AG04450 (cell line): ENCODE measurements around the gene ZNF681. TPM values are rescaled to one million over a fixed set of nuclear protein-coding genes. Genes with fewer than 3 reads are reported as not detected.
"Not testable (repeated sequence)": the region's sequence is repeated elsewhere in the genome, so short reads cannot be mapped to it uniquely, and the experiment has no call there.

Experiments used
- CTCF ChIA-PET: fragments of 300-600, 350-600 bp; formaldehyde crosslinking; extraction: SDS; loops from one replicate; lab custom pipeline; 2022; ENCODE audit warnings: antibody characterized with exemption, inconsistent platforms; lab: Charles Lee
- POLR2A ChIA-PET: fragments of 350-600 bp; formaldehyde crosslinking; extraction: SDS; loops from one replicate; lab custom pipeline; 2021; ENCODE audit warnings: antibody characterized with exemption, inconsistent platforms; lab: Yijun Ruan, JAX
- DNase-seq: peaks from one replicate; pipeline ENCODE4 v3.0.0-alpha.2; 2011; ENCODE audit warnings: low read depth, low spot score
- H3K27ac ChIP-seq: one replicate; pipeline ENCODE4 v1.5.1; 2012; ENCODE audit warnings: low read depth, low read length, control low read depth
- H3K27me3 ChIP-seq: one replicate; pipeline ENCODE4 v1.6.0; 2012; ENCODE audit warnings: low read length; ENCODE audit not compliant: control insufficient read depth, insufficient read depth
- H3K4me3 ChIP-seq: 2 replicates; pipeline ENCODE4 v1.5.1; 2011; ENCODE audit warnings: mild to moderate bottlenecking, low read depth, low read length, control low read depth
- H3K9me3 ChIP-seq: 2 replicates; pipeline ENCODE4 v1.5.1; 2012; ENCODE audit warnings: low read length; ENCODE audit not compliant: control insufficient read depth, insufficient read depth
- polyA plus RNA-seq: library from polyadenylated mRNA; depleted of rRNA; stranded (reverse); fragments of >200 nt; gene quantifications from 2 replicates; pipeline ENCODE4 v1.2.3, GENCODE V29; 2011
- TF ChIP-seq, protein P1 (sequence below): IDR thresholded peaks from 2 replicates; pipeline ENCODE4 v1.5.1; 2011; ENCODE audit warnings: low read depth, low read length, control low read depth, inconsistent platforms

The ZNF681 gene
- polyA plus RNA-seq, 1 experiment = 0.82 TPM

DNA sequence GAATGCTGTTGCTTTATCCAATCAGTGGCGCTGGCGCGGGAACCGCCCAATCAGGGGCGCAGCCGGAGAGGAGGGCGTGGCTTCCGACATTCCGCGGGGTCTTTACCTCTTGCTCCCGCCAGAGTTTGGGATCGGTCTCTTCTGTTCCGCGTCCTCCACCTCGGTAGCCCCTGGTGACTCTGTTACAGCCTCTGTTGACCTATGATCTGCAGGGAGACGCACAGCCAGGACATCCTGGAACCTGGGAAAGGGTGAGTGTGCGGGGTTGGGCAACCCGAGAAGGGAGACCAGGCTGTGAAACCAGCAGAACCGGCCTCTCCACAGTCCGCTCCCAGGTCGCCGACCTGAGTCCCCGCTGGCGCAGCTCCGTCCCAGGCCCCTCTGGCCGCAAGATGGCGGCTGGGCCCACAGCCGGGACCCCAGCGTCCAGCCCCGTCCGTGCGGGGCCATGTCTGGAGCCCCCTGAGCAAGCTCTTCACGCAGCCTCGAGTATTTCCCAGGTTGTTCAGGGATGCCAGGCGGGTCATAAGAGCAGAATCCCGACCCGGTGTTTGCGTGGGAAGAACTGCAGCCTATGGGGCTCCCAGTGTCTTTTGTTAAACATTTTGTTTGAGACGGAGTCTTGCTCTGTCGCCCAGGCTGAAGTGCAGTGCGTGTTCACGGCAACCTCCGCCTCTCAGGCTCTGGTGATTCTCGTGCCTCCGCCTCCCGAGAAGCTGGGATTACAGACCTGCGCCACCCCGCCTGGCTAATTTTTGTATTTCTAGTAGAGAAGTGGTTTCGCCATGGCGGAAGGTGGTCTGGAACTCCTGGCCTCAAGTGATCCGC, 4.4 kb upstream of the ZNF681 start:
- CTCF ChIA-PET = no interaction called here
- no peaks in the 10 kb centered on the region for H3K27me3 ChIP-seq
- no peak overlapping the region for H3K27ac ChIP-seq
- H3K4me3 ChIP-seq = peak overlapping the region; percentile 66
- TF ChIP-seq, protein P1, sequence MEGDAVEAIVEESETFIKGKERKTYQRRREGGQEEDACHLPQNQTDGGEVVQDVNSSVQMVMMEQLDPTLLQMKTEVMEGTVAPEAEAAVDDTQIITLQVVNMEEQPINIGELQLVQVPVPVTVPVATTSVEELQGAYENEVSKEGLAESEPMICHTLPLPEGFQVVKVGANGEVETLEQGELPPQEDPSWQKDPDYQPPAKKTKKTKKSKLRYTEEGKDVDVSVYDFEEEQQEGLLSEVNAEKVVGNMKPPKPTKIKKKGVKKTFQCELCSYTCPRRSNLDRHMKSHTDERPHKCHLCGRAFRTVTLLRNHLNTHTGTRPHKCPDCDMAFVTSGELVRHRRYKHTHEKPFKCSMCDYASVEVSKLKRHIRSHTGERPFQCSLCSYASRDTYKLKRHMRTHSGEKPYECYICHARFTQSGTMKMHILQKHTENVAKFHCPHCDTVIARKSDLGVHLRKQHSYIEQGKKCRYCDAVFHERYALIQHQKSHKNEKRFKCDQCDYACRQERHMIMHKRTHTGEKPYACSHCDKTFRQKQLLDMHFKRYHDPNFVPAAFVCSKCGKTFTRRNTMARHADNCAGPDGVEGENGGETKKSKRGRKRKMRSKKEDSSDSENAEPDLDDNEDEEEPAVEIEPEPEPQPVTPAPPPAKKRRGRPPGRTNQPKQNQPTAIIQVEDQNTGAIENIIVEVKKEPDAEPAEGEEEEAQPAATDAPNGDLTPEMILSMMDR = no peak
- DNase-seq = no peak
- POLR2A ChIA-PET = interaction anchor here (0.6 kb wide), 1 partner anchor 490 kb away, joined by 3 read pairs; no protein-coding TSS in a partner anchor
- peaks cover 22% of the 10 kb centered on the region for H3K9me3 ChIP-seq

DNA sequence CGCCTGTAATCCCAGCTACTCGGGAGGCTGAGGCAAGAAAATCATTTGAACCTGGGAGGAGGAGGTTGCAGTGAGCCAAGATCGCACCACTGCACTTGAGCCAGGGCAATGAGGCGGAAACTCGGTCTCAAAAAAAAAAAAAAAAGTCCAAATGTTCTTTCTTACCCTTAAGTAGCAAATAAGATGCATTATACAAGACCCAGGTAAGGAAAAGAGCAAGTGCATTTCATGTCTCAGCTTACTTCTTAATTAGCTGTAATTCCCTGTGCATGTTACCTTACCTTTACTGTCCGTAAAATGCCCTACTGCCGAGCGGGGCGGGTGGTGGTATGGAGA, 3.8 kb upstream of the ZNF681 start:
- Histone ChIP-seq H3K27ac (no peak overlapping the region), H3K9me3 (peaks cover 22% of the 10 kb centered on the region), H3K27me3 (no peaks in the 10 kb centered on the region), H3K4me3 (peak overlapping the region; percentile 66)
- CTCF ChIA-PET = no interaction called here
- no peak for DNase-seq
- POLR2A ChIA-PET = interaction anchor here (0.6 kb wide), 1 partner anchor 489 kb away, joined by 3 read pairs; no protein-coding TSS in a partner anchor
- TF ChIP-seq, protein P1 = no peak

DNA sequence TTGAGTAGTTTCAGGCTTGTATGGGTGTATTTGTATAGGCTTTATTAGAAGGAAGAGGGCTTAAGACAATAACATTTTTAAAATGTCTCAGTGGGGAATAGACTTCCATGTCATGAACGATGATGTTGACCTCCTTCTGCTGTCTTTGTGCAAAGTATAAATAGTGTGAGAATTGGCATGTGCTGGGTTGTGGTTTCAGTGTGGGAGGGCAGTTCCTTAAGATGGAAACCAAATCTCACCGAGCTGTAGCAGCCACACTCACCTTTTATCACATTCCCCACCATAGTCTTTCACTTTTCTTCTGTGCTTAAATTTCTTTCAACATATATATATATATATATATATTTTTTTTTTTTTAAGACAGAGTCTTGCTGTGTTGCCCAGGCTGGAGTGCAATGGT, 1.6 kb upstream of the ZNF681 start:
- H3K27ac ChIP-seq, POLR2A ChIA-PET, H3K27me3 ChIP-seq, CTCF ChIA-PET, DNase-seq, H3K4me3 ChIP-seq: not testable (repeated sequence)
- H3K9me3 ChIP-seq = peaks cover 17% of the 10 kb centered on the region

DNA sequence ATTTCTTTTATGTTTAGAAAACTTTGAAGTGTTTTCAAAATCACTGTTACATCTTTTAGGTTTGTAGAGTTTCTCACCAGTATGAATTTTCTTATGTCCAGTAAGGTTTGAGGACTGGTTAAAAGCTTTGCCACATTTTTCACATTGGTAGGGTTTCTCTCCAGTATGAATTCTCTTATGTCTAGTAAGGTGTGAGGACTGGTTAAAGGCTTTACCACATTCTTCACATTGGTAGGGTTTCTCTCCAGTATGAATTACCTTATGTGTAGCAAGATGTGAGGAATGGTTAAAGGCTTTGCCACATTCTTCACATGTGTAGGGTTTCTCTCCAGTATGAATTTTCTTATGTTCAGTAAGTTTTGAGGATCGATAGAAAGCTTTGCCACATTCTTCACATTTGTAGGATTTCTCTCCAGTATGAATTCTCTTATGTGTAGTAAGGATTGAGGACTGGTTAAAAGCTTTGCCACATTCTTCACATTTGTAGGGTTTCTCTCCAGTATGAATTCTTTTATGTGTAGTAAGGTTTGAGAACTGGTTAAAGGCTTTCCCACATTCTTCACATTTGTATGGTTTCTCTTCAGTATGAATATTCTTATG, 15.0 kb downstream of the ZNF681 start:
- H3K27ac ChIP-seq, H3K27me3 ChIP-seq, H3K4me3 ChIP-seq, DNase-seq, POLR2A ChIA-PET, H3K9me3 ChIP-seq, CTCF ChIA-PET: not testable (repeated sequence)

DNA sequence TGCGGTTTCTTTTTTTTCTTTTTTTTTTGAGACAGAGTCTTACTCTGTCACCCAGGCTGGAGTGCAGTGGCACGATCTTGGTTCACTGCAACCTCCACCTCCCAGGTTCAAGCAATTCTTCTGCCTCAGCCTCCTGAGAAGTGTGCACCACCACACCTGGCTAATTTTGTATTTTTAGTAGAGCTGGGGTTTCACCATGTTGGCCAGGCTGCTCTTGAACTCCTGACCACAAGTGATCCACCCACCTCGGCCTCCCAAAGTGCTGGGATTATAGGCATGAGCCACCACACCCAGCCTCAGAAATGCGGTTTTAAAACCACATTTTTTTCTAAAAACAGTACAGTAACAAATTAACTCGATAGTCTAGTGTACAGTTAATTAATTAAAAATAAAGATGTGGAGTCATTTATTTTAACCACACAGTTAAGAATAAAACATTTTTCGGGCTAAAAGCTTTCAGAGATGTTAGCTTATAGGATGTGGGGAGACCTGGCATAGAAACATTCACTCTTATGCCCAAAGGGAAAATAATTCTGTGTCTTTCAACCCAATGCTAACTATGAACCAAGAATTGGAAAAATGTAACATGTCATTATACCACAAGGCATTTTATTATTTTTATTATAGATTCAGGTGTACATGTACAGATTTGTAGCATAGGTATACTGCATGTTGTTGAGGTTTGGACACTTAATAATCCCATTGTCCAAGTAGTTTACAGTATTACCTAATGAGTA, 27.8 kb downstream of the ZNF681 start:
- CTCF ChIA-PET, H3K27me3 ChIP-seq, POLR2A ChIA-PET, H3K4me3 ChIP-seq, DNase-seq, H3K27ac ChIP-seq: not testable (repeated sequence)
- peaks cover 13% of the 10 kb centered on the region; the same call in 1 of the 2 replicates for H3K9me3 ChIP-seq

DNA sequence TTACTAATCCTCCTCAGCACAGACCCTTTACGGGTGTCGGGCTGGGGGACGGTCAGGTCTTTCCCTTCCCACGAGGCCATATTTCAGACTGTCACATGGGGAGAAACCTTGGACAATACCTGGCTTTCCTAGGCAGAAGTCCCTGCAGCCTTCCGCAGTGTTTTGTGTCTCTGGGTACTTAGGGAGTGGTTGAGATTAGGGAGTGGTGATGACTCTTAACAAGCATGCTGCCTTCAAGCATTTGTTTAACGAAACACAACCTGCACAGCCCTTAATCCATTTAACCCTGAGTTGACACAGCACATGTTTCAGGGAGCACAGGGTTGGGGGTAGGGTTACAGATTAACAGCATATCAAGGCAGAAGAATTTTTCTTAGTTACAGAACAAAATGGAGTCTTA, 34.5 kb downstream of the ZNF681 start:
- H3K4me3 ChIP-seq, H3K9me3 ChIP-seq, H3K27me3 ChIP-seq, H3K27ac ChIP-seq, POLR2A ChIA-PET, CTCF ChIA-PET, DNase-seq: not testable (repeated sequence)
